Transverse colon (tissue), 3 donors: ENCODE measurements around the gene RANGRF.

ENCODE experiments used
- POLR2A ChIP-seq: fragments of 450-650 bp; IDR thresholded peaks from one replicate; pipeline ENCODE4 v1.6.1; 2016; ENCODE audit warnings: antibody characterized with exemption, mild to moderate bottlenecking, moderate library complexity
- TF ChIP-seq, protein P1 (sequence below), 5 experiments: fragments of 200-600 bp in 3 of 5; fragments of 450-650 bp in 2 of 5; sonication (generic) in 3 of 5; IDR thresholded peaks; 1 replicate in 2 of 5; 2 replicates in 3 of 5; pipeline ENCODE4 v1.5.1; 2016 to 2017; ENCODE audit warnings: antibody characterized with exemption in 5 of 5, inconsistent platforms in 3 of 5, mild to moderate bottlenecking in 2 of 5, moderate library complexity in 1 of 5

DNA sequence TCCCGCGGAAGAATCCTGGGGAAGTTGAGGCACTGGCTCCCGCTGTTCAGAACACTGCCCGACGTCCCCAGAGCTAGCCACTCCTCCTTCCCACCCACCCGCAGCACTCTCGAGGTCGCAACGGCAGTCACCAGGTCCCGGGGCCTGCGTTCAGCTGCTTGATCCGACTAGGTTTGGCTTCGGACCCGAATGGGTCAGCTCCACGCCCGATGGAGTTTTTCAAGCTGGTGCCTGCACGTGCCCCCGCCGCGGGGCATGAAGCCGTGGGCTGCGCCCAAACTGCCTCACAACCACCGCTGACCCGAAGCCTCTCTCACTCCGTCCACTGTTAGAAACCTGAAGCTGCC, 38.8 kb downstream of the RANGRF start:
- TF ChIP-seq, protein P1, sequence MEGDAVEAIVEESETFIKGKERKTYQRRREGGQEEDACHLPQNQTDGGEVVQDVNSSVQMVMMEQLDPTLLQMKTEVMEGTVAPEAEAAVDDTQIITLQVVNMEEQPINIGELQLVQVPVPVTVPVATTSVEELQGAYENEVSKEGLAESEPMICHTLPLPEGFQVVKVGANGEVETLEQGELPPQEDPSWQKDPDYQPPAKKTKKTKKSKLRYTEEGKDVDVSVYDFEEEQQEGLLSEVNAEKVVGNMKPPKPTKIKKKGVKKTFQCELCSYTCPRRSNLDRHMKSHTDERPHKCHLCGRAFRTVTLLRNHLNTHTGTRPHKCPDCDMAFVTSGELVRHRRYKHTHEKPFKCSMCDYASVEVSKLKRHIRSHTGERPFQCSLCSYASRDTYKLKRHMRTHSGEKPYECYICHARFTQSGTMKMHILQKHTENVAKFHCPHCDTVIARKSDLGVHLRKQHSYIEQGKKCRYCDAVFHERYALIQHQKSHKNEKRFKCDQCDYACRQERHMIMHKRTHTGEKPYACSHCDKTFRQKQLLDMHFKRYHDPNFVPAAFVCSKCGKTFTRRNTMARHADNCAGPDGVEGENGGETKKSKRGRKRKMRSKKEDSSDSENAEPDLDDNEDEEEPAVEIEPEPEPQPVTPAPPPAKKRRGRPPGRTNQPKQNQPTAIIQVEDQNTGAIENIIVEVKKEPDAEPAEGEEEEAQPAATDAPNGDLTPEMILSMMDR (IDR thresholded peaks at IDR 0.05): no peak
- no peak for TF ChIP-seq POLR2A
